Coronary artery (tissue), 2 donors: Measurements from ENCODE around the gene UBE2E2.

Experiments used
- DNase-seq: peaks from one replicate; pipeline ENCODE4 v3.0.0-alpha.2; 2017; ENCODE audit warnings: low spot score
- H3K27ac ChIP-seq, 2 donors: fragments of 200-600 bp; sonication (generic); one replicate each; pipeline ENCODE4 v1.5.1; 2016 to 2019
- H3K4me3 ChIP-seq: fragments of 200-600 bp; sonication (generic); 2 replicates; pipeline ENCODE4 v1.5.1; 2016; ENCODE audit warnings: mild to moderate bottlenecking, moderate library complexity
- TF ChIP-seq, protein P1 (sequence below): fragments of 200-600 bp; sonication (generic); IDR thresholded peaks from one replicate; pipeline ENCODE4 v1.5.1; 2019; ENCODE audit warnings: antibody characterized with exemption

UBE2E2 gene

DNA sequence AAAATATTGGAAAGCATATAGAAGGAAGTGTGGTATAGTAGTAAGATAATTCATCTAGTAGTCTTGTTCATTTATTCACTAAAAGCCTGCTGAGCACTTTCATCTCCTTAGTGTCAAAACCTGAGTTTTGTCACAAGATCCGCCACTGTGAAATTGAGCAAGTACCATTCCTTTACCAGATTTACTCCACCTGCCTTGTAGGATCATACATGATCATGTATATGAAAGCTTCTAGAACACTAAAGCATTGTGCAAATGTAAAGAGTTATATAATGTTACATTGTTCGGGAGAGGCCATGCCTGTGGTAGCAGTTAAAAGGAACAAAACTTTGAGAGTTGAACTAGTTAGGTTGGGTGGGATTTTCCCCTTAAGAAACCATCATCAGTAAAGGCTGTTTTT, 35.0 kb downstream of the UBE2E2 start:
- DNase-seq = no peak
- H3K27ac ChIP-seq = no peak overlapping the region
- TF ChIP-seq, protein P1, sequence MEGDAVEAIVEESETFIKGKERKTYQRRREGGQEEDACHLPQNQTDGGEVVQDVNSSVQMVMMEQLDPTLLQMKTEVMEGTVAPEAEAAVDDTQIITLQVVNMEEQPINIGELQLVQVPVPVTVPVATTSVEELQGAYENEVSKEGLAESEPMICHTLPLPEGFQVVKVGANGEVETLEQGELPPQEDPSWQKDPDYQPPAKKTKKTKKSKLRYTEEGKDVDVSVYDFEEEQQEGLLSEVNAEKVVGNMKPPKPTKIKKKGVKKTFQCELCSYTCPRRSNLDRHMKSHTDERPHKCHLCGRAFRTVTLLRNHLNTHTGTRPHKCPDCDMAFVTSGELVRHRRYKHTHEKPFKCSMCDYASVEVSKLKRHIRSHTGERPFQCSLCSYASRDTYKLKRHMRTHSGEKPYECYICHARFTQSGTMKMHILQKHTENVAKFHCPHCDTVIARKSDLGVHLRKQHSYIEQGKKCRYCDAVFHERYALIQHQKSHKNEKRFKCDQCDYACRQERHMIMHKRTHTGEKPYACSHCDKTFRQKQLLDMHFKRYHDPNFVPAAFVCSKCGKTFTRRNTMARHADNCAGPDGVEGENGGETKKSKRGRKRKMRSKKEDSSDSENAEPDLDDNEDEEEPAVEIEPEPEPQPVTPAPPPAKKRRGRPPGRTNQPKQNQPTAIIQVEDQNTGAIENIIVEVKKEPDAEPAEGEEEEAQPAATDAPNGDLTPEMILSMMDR = no peak
- H3K4me3 ChIP-seq = no peak overlapping the region

DNA sequence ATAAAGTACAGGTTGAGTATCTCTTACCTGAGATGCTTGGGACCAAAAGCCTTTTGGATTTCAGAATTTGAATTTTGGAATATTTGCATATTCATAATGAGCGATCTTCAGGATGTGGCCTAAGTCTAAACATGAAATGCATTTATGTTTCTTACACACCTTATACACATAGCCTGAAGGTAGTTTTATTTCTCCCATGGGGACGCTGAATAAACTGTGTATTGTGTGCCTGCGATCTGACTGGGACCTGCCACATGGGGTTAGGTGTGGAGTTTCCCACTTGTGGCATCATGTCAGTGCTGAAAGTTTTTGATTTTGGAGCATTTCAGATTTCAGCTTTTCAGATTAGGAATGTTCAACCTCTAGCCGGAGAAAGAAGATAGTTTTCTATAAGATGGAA, 35.5 kb downstream of the UBE2E2 start:
- Histone ChIP-seq H3K4me3 (no peak overlapping the region), H3K27ac (no peak overlapping the region)
- TF ChIP-seq, protein P1 = no peak
- DNase-seq = no peak

GRCh38 chr3:23239211-23240068, 36.3 kb downstream of the UBE2E2 start:
- no peak overlapping the region for H3K4me3 ChIP-seq
- TF ChIP-seq, protein P1 = no peak
- no peak for DNase-seq
- H3K27ac ChIP-seq = no peak overlapping the region

- H3K27ac ChIP-seq = no peak overlapping the region
- DNase-seq = no peak
- H3K4me3 ChIP-seq = no peak overlapping the region
- TF ChIP-seq, protein P1 = no peak
These were observed 37.2 kb downstream of the UBE2E2 start for GRCh38 chr3:23240171-23240785.

GRCh38 chr3:23241256-23241655, 38.1 kb downstream of the UBE2E2 start:
- Histone ChIP-seq H3K4me3 (no peak overlapping the region), H3K27ac (no peak overlapping the region)
- no peak for DNase-seq
- TF ChIP-seq, protein P1 = no peak

- no peak overlapping the region for H3K27ac ChIP-seq
- TF ChIP-seq, protein P1 = no peak
- no peak for DNase-seq
- H3K4me3 ChIP-seq = no peak overlapping the region
These were observed 39.0 kb downstream of the UBE2E2 start for GRCh38 chr3:23242106-23242505.
